H1 (cell line): ENCODE measurements around the gene MRPS27. TPM values are rescaled to one million over a fixed set of nuclear protein-coding genes. Genes with fewer than 3 reads are reported as not detected.

Experiments
- CTCF ChIA-PET: fragments of 300-600 bp; sonication (Branson Sonifier 250); formaldehyde crosslinking; loops from one replicate; lab custom pipeline; 2021; ENCODE audit not compliant: partially characterized antibody; lab: Charles Lee
- POLR2A ChIA-PET: fragments of 300-600 bp; sonication (Branson Sonifier 250); formaldehyde crosslinking; loops from one replicate; lab custom pipeline; 2021; ENCODE audit warnings: inconsistent platforms; ENCODE audit not compliant: partially characterized antibody; lab: Charles Lee
- DNase-seq, 2 experiments: peaks; one replicate each; pipeline versions ENCODE4 v3.0.0 to v3.0.0-alpha.2; 2010 to 2022; ENCODE audit warnings: low spot score in 2 of 2, low read depth in 1 of 2, mixed read lengths in 1 of 2
- FAIRE-seq: peaks from 2 replicates; lab custom pipeline; 2011; peaks lifted over from hg19 to GRCh38; lab: Jason Lieb, UNC
- H2AFZ ChIP-seq: 2 replicates; pipeline ENCODE4 v1.8.1; 2012; ENCODE audit warnings: low read length, inconsistent platforms
- H2AK5ac ChIP-seq: 2 replicates; pipeline ENCODE4 v1.6.1; 2013; ENCODE audit warnings: low read depth, low read length
- H2BK120ac ChIP-seq: replicated peaks from 2 replicates; pipeline ENCODE3; 2013; ENCODE audit warnings: low read depth, low read length, inconsistent platforms
- H2BK12ac ChIP-seq: 2 replicates; pipeline ENCODE4 v1.6.1; 2013; ENCODE audit warnings: low read depth, low read length
- H2BK15ac ChIP-seq: 2 replicates; pipeline ENCODE4 v1.6.1; 2013; ENCODE audit warnings: low read length
- H2BK20ac ChIP-seq: 2 replicates; pipeline ENCODE4 v1.6.1; 2013; ENCODE audit warnings: low read length
- H2BK5ac ChIP-seq: 2 replicates; pipeline ENCODE4 v1.6.1; 2013; ENCODE audit warnings: low read depth, low read length
- H3K14ac ChIP-seq: 2 replicates; pipeline ENCODE4 v1.6.1; 2013; ENCODE audit warnings: inconsistent platforms; ENCODE audit not compliant: insufficient read length
- H3K18ac ChIP-seq: 2 replicates; pipeline ENCODE4 v1.6.1; 2013; ENCODE audit warnings: low read length; ENCODE audit errors: extremely low read depth
- H3K23ac ChIP-seq: 2 replicates; pipeline ENCODE4 v1.6.1; 2013; ENCODE audit warnings: inconsistent platforms; ENCODE audit not compliant: insufficient read length
- H3K23me2 ChIP-seq: 2 replicates; pipeline ENCODE4 v1.6.1; 2013; ENCODE audit warnings: low read depth, low read length
- H3K27ac ChIP-seq: 2 replicates; pipeline ENCODE4 v1.6.1; 2011; ENCODE audit warnings: low read depth, low read length, inconsistent platforms
- H3K27me3 ChIP-seq, 4 experiments: replicated peaks in 1 of 4; 1 replicate in 1 of 4; 2 replicates in 3 of 4; pipeline versions ENCODE4 v1.6.1 to v1.8.1; 2011 to 2013; ENCODE audit warnings: low read length in 3 of 4, mild to moderate bottlenecking in 3 of 4, inconsistent platforms in 2 of 4, mixed read lengths in 2 of 4, moderate library complexity in 1 of 4; ENCODE audit not compliant: control insufficient read depth in 3 of 4, insufficient read depth in 3 of 4; ENCODE audit errors: extremely low read depth in 1 of 4
- H3K36me3 ChIP-seq, 4 experiments: 2 replicates each; pipeline versions ENCODE4 v1.6.1 to v1.8.1; 2011 to 2013; ENCODE audit warnings: mild to moderate bottlenecking in 4 of 4, low read length in 3 of 4, moderate library complexity in 2 of 4, control low read depth in 1 of 4, inconsistent platforms in 1 of 4; ENCODE audit not compliant: insufficient read depth in 4 of 4, control insufficient read depth in 2 of 4
- H3K4ac ChIP-seq: replicated peaks from 2 replicates; pipeline ENCODE3; 2013; ENCODE audit warnings: low read length, low read depth, mixed read lengths, inconsistent platforms; ENCODE audit not compliant: insufficient read length
- H3K4me1 ChIP-seq, 4 experiments: replicated peaks in 1 of 4; 1 replicate in 1 of 4; 2 replicates in 3 of 4; pipeline versions ENCODE4 v1.6.1 to v1.8.1; 2011 to 2013; ENCODE audit warnings: low read length in 3 of 4, inconsistent platforms in 2 of 4, mixed read lengths in 1 of 4; ENCODE audit not compliant: insufficient read depth in 4 of 4, control insufficient read depth in 3 of 4
- H3K4me2 ChIP-seq, 2 experiments: 2 replicates each; pipeline versions ENCODE4 v1.6.1 to v1.8.1; 2011 to 2013; ENCODE audit warnings: low read depth in 2 of 2, low read length in 2 of 2, control low read depth in 1 of 2, inconsistent platforms in 1 of 2, mild to moderate bottlenecking in 1 of 2; ENCODE audit not compliant: insufficient read depth in 1 of 2
- H3K4me3 ChIP-seq, 4 experiments: fragments of 200-600, 300-600 bp in 1 of 4; sonication (generic), shearing (Covaris generic), sonication (Bioruptor Twin) in 1 of 4; 2 replicates each; pipeline versions ENCODE4 v1.5.1 to v1.8.1; 2011 to 2016; ENCODE audit warnings: low read length in 4 of 4, low read depth in 3 of 4, control low read depth in 2 of 4, inconsistent platforms in 2 of 4, mild to moderate bottlenecking in 2 of 4, mixed read lengths in 1 of 4, moderate library complexity in 1 of 4; ENCODE audit not compliant: insufficient read depth in 2 of 4; ENCODE audit errors: extremely low read depth in 1 of 4
- H3K56ac ChIP-seq: replicated peaks from 2 replicates; pipeline ENCODE3; 2013; ENCODE audit warnings: low read depth, mild to moderate bottlenecking, mixed read lengths, low read length, inconsistent platforms; ENCODE audit not compliant: insufficient read length
- H3K79me1 ChIP-seq: 2 replicates; pipeline ENCODE4 v1.6.1; 2013; ENCODE audit warnings: low read depth, low read length, control low read depth
- H3K79me2 ChIP-seq, 2 experiments: 2 replicates each; pipeline versions ENCODE4 v1.6.1 to v1.8.1; 2012 to 2013; ENCODE audit warnings: low read length in 2 of 2, mild to moderate bottlenecking in 2 of 2, inconsistent platforms in 1 of 2; ENCODE audit not compliant: insufficient read depth in 2 of 2, control insufficient read depth in 1 of 2
- H3K9ac ChIP-seq, 4 experiments: replicated peaks in 1 of 4; 1 replicate in 1 of 4; 2 replicates in 3 of 4; pipeline versions ENCODE4 v1.6.1 to v1.8.1; 2011 to 2013; ENCODE audit warnings: low read depth in 3 of 4, low read length in 3 of 4, control low read depth in 2 of 4, mild to moderate bottlenecking in 2 of 4, moderate library complexity in 2 of 4, inconsistent platforms in 1 of 4; ENCODE audit errors: extremely low read depth in 1 of 4
- H3K9me3 ChIP-seq, 2 experiments: 2 replicates each; pipeline versions ENCODE4 v1.6.1 to v1.8.1; 2012 to 2013; ENCODE audit warnings: mild to moderate bottlenecking in 2 of 2, moderate library complexity in 2 of 2, control low read depth in 1 of 2, inconsistent platforms in 1 of 2, low read depth in 1 of 2, low read length in 1 of 2, mixed read lengths in 1 of 2; ENCODE audit not compliant: insufficient read depth in 2 of 2
- H4K20me1 ChIP-seq, 2 experiments: replicated peaks in 1 of 2; 2 replicates each; pipeline versions ENCODE3 to v1.8.1; 2011 to 2013; ENCODE audit warnings: inconsistent platforms in 2 of 2, low read length in 2 of 2, mild to moderate bottlenecking in 1 of 2; ENCODE audit not compliant: insufficient read depth in 2 of 2, control insufficient read depth in 1 of 2
- H4K5ac ChIP-seq: 2 replicates; pipeline ENCODE4 v1.6.1; 2013; ENCODE audit warnings: low read length, low read depth, mixed read lengths, inconsistent platforms; ENCODE audit not compliant: insufficient read length
- H4K8ac ChIP-seq: 2 replicates; pipeline ENCODE4 v1.8.0; 2013; ENCODE audit warnings: mild to moderate bottlenecking, moderate library complexity, low read length, inconsistent platforms; ENCODE audit not compliant: insufficient read depth; ENCODE audit errors: extremely low read depth
- H4K91ac ChIP-seq: replicated peaks from 2 replicates; pipeline ENCODE3; 2013; ENCODE audit warnings: low read length, mixed read lengths, inconsistent platforms; ENCODE audit not compliant: insufficient read length
- ASH2L ChIP-seq: fragments of 200-600, 300-600 bp; sonication (generic); IDR thresholded peaks from one replicate; pipeline ENCODE4 v1.7.1; 2017; ENCODE audit warnings: low read length
- ATF3 ChIP-seq: IDR thresholded peaks from 2 replicates; pipeline ENCODE4 v1.6.1; 2011; ENCODE audit warnings: low read depth, mild to moderate bottlenecking, low read length; ENCODE audit not compliant: insufficient read depth
- CTBP2 ChIP-seq: IDR thresholded peaks from 2 replicates; pipeline ENCODE4 v1.7.0; 2011; ENCODE audit warnings: borderline replicate concordance, mild to moderate bottlenecking, moderate library complexity, mixed read lengths, low read length; ENCODE audit not compliant: insufficient read depth, insufficient read length
- KDM5A ChIP-seq: fragments of 200-600 bp; IDR thresholded peaks from 2 replicates; pipeline ENCODE4 v1.7.1; 2012; ENCODE audit warnings: mild to moderate bottlenecking, low read length, inconsistent platforms, mixed read lengths
- NANOG ChIP-seq: IDR thresholded peaks from 2 replicates; pipeline ENCODE4 v1.6.1; 2011; ENCODE audit warnings: low read length, low read depth, mild to moderate bottlenecking, inconsistent platforms; ENCODE audit not compliant: insufficient read depth, poor library complexity, severe bottlenecking
- POU5F1 ChIP-seq: IDR thresholded peaks from 2 replicates; pipeline ENCODE4 v1.6.1; 2011; ENCODE audit warnings: low read depth, mild to moderate bottlenecking, low read length, moderate library complexity
- RBBP5 ChIP-seq: IDR thresholded peaks from 2 replicates; pipeline ENCODE4 v1.7.1; 2012; ENCODE audit warnings: low read depth, mild to moderate bottlenecking, inconsistent platforms, low read length, moderate library complexity, borderline replicate concordance
- RXRA ChIP-seq: IDR thresholded peaks from 2 replicates; pipeline ENCODE4 v1.6.1; 2011; ENCODE audit warnings: low read depth, mild to moderate bottlenecking, low read length, moderate library complexity; ENCODE audit not compliant: insufficient read depth
- SIN3A ChIP-seq, 2 experiments: IDR thresholded peaks in 1 of 2; conservative IDR thresholded peaks in 1 of 2; 2 replicates each; pipeline ENCODE4 v1.6.1; 2011 to 2012; ENCODE audit warnings: low read length in 2 of 2, improper control_type of control experiment in 1 of 2, low read depth in 1 of 2, mild to moderate bottlenecking in 1 of 2
- SRF ChIP-seq: IDR thresholded peaks from 2 replicates; pipeline ENCODE4 v1.6.1; 2011; ENCODE audit warnings: mild to moderate bottlenecking, low read depth, low read length, moderate library complexity
- TAF1 ChIP-seq: IDR thresholded peaks from 2 replicates; pipeline ENCODE4 v1.6.1; 2011; ENCODE audit warnings: mild to moderate bottlenecking, low read depth, low read length
- USF2 ChIP-seq: IDR thresholded peaks from 2 replicates; pipeline ENCODE4 v1.6.1; 2011; ENCODE audit warnings: low read length, improper control_type of control experiment
- WGBS, 2 experiments: shearing (Covaris generic) in 1 of 2; methylation state at CpG; one replicate each; pipeline versions ENCODE4 v1.1.6 to v1.1.7; 2013 to 2015; ENCODE audit warnings: low lambda C conversion rate in 2 of 2, mixed read lengths in 2 of 2, inconsistent platforms in 1 of 2, low coverage in 1 of 2, missing lambda C conversion rate in 1 of 2; ENCODE audit not compliant: insufficient replicate concordance in 2 of 2, insufficient coverage in 1 of 2, insufficient read length in 1 of 2; ENCODE audit errors: extremely low coverage in 1 of 2, missing lambda C conversion rate in 1 of 2; 5-methylcytosine and 5-hydroxymethylcytosine counted together
- polyA plus RNA-seq, 7 experiments: library from polyadenylated mRNA; depleted of rRNA in 3 of 7; stranded (reverse) in 5 of 7; unstranded in 2 of 7; fragments of >200 nt in 5 of 7; fragments of 200-250 nt in 2 of 7; gene quantifications; 1 replicate in 5 of 7; 2 replicates in 1 of 7; 4 replicates in 1 of 7; pipeline versions ENCODE4 v1.2.1 to v1.2.3, GENCODE V29; 2011 to 2013; ENCODE audit warnings: missing spikeins in 2 of 7, mixed read lengths in 2 of 7
- total RNA-seq: library from RNA; stranded (reverse); fragmentation: NEBNext Ultra II Directional; extraction: Animal tissue kit (Norgen Biotek cat#: 25700); gene quantifications from 2 replicates; pipeline ENCODE4 v1.2.1, GENCODE V29; 2021

The MRPS27 gene
- total and polyA plus RNA-seq, 2 of the 8 experiments (the other 6 are each of a cell fraction or from before 2014, with no cell fraction given): 93.2 to 102 TPM

GRCh38 chr5:72188166-72188565 is 131.9 kb downstream of the MRPS27 start:
- Histone ChIP-seq H3K4me2 (no peak overlapping the region), H3K9me3 (no peaks in the 10 kb centered on the region), H2BK20ac (no peak overlapping the region), H3K79me1 (no peaks in the 10 kb centered on the region; the same call in 1 of the 2 replicates), H3K23ac (no peak overlapping the region), H4K91ac (no peak overlapping the region), H4K5ac (no peak overlapping the region), H2AFZ (no peak overlapping the region), H3K27me3 (no peaks in the 10 kb centered on the region), H3K79me2 (no peaks in the 10 kb centered on the region), H2BK120ac (no peak overlapping the region), H3K23me2 (no peaks in the 10 kb centered on the region), H3K9ac (no peak overlapping the region), H3K14ac (no peak overlapping the region), H3K56ac (no peak overlapping the region), H4K8ac (no peak overlapping the region), H4K20me1 (peaks cover 0 to 1% of the 10 kb centered on the region in 2 experiments), H3K4me1 (peaks cover 0 to 4% (median 2%) of the 10 kb centered on the region in 4 experiments; a peak in 1 of 7 replicates), H2BK5ac (no peak overlapping the region), H2BK12ac (no peak overlapping the region), H3K27ac (no peak overlapping the region), H3K4me3 (no peak overlapping the region), H2AK5ac (no peak overlapping the region), H2BK15ac (no peak overlapping the region), H3K18ac (no peak overlapping the region), H3K4ac (no peak overlapping the region), H3K36me3 (peaks cover 6 to 47% (median 22%) of the 10 kb centered on the region in 4 experiments)
- 88% methylated on average over 2 of the region's 2 CpGs; no CpG with 5 or more reads in 1 of the 2 experiments for WGBS, 2 experiments
- POLR2A ChIA-PET: interaction anchor here (1.0 kb wide), 1 partner anchor 10 kb away, joined by 4 read pairs; no protein-coding TSS in a partner anchor
- CTCF ChIA-PET: interaction anchor here (0.8 to 1.0 kb wide), 2 partner anchors 10 to 16 kb away, joined by 3 read pairs; no protein-coding TSS in a partner anchor
- no peak for DNase-seq
- no peak for FAIRE-seq
- no peak for TF ChIP-seq ATF3
- TF ChIP-seq KDM5A: no peak
- no peak for TF ChIP-seq POU5F1
- no peak for TF ChIP-seq NANOG
- TF ChIP-seq CTBP2: no peak
- TF ChIP-seq SIN3A (conservative IDR thresholded peaks at IDR 0.05 in 1 of 2, IDR thresholded peaks at IDR 0.05 in 1 of 2; ENCODE audit: low read depth in 1 of 2, low read length in 2 of 2): no peak
- no peak for TF ChIP-seq RBBP5
- TF ChIP-seq USF2: no peak
- TF ChIP-seq ASH2L: no peak
- TF ChIP-seq RXRA: no peak
- no peak for TF ChIP-seq TAF1
- no peak for TF ChIP-seq SRF
